ENCODE data around the gene SETD7.

DNA sequence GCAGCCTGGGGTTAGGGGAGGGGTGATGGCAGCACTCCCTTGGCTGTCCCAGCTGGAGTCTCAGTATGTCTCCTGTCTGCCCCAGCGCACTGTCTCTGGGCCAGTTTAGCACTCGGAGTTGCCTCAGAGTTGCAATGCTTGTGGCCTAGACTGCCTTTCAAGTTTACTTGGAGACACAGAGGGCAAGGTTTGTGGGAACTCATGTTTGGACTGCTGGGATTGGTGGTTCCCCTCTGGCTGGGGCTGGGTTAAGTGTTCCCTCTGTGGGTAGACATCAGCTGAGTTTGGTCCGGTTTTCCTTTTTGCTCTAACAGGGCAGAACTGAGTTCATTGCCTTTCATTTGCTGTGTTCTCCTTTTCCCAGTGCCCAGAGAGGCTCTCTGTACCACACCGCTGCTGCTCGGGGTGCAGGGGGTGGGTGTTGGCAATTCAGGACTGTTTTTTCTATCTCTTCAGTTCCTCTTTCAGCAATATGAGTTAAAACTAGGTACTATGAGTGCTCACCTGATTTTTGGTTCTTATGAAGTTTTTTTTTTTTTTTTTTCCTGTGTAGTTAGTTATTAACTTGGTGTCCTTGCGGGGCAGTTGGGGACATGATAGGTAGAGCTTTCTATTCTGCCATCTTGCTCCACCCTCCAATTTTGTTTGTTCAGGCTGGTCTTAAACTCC is 84.9 kb downstream of the SETD7 start:
- TF ChIP-seq CTCF (IDR thresholded peaks at IDR 0.05) (no peak), POLR2A (IDR thresholded peaks at IDR 0.05) (no peak)
